ENCODE measurements around the gene MCAT.

DNA sequence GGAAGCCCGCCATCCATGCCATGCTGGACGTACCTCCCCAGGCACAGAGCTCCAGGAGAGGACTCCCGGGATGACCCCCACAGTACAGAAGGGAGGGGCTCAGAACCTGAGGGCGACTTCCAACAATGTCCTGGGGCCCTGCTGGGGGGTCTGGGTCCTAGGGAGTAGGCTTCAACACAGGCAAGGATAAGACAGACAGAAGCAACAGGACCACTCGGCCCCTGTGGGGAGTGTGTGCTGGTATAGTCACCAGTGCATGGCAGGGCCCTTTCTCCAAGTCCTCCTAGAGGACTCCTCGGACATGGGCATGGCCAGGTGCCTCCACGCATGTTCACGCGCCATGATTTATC is 26.9 kb upstream of the MCAT start:
- TF ChIP-seq, protein P1, sequence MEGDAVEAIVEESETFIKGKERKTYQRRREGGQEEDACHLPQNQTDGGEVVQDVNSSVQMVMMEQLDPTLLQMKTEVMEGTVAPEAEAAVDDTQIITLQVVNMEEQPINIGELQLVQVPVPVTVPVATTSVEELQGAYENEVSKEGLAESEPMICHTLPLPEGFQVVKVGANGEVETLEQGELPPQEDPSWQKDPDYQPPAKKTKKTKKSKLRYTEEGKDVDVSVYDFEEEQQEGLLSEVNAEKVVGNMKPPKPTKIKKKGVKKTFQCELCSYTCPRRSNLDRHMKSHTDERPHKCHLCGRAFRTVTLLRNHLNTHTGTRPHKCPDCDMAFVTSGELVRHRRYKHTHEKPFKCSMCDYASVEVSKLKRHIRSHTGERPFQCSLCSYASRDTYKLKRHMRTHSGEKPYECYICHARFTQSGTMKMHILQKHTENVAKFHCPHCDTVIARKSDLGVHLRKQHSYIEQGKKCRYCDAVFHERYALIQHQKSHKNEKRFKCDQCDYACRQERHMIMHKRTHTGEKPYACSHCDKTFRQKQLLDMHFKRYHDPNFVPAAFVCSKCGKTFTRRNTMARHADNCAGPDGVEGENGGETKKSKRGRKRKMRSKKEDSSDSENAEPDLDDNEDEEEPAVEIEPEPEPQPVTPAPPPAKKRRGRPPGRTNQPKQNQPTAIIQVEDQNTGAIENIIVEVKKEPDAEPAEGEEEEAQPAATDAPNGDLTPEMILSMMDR (IDR thresholded peaks at IDR 0.05): no peak
- no peak for TF ChIP-seq SIN3A (IDR thresholded peaks at IDR 0.05; ENCODE audit: borderline replicate concordance, insufficient read depth, low read depth, low read length)
